ENCODE measurements around the gene HDX.
"Not testable (repeated sequence)": the region's sequence is repeated elsewhere in the genome, so short reads cannot be mapped to it uniquely, and the experiment has no call there.

The HDX gene

DNA sequence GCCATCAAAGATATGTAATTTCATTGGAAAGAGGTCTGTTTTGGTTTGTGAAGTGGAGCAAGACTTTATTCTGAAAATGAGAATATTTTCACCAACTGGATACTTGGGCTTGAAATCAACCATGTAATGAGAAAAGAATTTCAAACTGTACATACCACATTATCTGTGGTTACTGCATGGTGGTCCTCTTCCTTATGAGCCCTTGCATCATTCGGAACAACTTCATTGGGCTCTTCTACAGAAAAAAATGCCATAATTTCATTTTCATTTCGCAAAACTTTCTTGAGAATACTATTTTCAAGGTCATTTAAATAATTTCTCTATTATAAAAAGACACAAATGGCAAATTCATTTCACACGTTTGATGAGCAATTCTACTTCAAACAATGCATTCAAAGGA, 165.6 kb downstream of the HDX start:
- DNase-seq = no peak

DNA sequence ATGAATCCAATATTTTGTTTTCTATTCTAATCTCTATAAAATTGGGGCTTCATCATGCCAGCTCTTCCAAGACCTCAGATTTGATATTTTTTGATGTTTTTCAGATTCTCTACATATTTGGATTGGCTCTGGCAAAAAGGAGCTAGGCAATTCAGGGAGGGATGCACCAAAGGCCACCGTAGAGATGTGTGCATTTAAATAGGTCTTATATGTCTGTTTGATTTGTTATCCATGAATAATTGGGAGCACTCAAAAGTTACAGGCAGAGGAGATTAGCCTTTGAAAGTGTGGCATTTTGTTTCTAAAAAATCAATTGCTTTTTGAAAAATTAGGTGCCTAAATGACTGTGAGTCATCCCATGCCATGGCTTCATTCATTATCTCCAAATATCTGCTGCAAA, 167.1 kb downstream of the HDX start:
- DNase-seq = no peak

DNA sequence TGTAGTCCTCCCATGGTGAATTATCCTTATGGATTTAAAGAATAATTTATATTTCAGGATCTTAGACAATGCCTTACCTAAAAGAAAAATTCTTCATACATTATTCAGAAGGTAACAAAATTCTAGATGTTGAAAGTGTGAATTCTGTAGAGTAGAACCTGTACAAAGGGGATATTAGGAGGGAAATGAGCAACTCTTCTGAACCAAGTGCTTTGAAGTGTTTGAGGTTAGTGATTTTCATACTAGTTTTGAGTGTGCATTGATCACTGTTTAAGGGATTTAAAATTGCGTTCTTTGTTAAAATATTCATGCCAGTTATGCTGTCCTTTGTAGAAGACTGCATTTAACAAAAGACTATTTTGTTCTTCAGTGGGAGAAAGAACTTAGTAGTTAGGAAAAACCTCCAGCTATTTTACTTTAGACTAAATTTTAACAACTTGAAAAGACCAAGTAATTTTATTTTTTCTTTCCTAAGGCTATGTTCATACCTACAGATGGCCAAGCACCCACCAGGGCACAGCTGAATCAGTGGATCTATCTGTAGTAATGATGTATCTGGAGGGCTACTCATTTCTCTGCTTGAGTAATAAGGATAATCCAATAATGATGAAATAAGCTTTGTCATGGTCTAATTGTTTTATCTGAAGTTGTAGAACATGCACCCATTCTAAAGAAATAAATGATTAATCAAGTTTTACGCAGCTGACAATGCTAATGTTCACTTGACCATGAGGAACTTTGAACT, 180.0 kb downstream of the HDX start:
- DNase-seq = no peak

DNA sequence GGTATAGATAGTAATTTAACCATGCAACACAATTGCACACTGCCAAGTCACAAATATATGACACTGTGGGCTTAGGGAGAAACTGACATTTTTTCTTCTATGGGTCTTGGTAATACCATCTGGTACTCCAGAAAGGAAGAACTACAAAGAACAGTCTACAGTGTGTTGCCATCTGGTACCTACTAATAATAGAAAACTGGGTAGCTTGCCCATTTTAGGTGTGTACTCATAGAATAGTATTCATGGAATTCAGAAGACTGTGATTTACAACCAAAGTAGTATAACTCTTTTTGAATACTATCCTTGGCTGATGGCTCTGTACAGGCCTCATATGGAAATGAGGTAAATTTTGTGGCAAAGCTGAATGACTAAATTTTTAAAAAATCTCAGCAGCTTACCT, 181.6 kb downstream of the HDX start:
- DNase-seq = no peak

DNA sequence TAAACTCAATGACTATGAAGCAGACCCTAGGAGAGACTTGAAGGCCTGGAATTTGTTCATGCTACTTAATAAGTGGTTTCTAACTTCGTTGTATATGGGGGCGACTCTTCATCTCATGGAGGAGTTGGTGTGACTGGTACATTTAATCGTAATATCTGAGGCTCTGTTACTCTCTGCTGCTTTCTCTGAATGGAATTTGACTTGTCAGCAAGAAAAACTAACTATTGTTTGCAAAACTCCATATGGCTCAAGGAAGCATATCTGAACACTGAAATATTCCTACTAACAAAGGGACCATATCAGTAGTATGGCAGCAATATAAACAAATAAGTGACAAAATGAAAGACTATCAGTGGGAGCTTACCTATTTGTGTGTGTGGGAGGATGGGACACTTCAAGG, 182.2 kb downstream of the HDX start:
- DNase-seq = no peak

DNA sequence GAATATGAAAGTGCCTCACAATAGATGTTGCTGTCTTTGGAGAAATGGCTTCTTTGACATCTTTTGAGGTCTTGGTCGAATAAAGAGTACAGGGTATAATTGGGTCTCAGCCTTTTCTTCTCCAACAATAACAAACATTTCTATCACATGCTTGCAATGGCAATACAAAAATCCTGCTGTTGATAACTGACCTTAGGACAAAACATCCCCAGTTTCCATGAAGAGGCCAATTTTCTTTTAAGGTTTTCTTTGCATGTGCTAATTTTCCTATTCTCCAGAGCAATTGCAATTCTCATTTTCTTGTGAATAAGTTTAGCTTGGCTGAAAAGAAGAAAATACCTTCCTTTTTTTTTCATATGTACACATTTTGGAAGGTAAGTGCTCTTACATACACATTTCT, 183.6 kb downstream of the HDX start:
- DNase-seq = no peak

DNA sequence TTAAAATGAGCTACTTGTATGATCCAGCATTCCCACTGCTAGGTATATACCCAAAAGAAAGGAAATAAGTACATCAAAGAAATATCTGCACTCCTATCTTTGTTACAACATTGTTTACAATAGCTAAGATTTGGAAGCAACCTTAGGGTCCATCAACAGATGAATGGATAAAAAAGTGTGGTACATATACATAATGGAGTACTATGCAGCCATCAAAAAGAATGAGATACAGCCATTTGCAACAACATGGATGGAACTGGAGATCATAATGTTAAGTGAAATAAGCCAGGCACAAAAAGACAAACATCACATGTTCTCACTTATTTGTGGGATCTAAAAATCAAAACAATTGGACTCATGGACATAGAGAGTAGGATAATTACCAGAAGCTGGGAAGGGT, 186.3 kb downstream of the HDX start:
- DNase-seq = not testable (repeated sequence)

Measured in activated CD4-positive, alpha-beta T cell treated with anti-CD3 and anti-CD28 coated beads, Interleukin-2, amount 50 U/mL, for 4 hours (primary cell).